ENCODE measurements around the gene SF3B6.

SF3B6 gene

GRCh38 chr2:24082787-24083566 is 6.9 kb upstream of the SF3B6 start:
- in situ Hi-C loops (cut with MboI; ENCODE audit: low pct_unique_long_range_greater_than_20kb, low sequenced_read_pairs, unreplicated experiment) = no loop called here
- TF ChIP-seq CTCF (IDR thresholded peaks at IDR 0.05; ENCODE audit: extremely low read depth, insufficient read depth, missing control alignments) = no peak
- no peak for DNase-seq (ENCODE audit: low spot score)

- no peak for DNase-seq (ENCODE audit: low spot score)
- in situ Hi-C loops (cut with MboI; ENCODE audit: low pct_unique_long_range_greater_than_20kb, low sequenced_read_pairs, unreplicated experiment) = no loop called here
- no peak for TF ChIP-seq CTCF (IDR thresholded peaks at IDR 0.05; ENCODE audit: extremely low read depth, insufficient read depth, missing control alignments)
These were observed 4.6 kb upstream of the SF3B6 start for GRCh38 chr2:24080701-24081100.

- TF ChIP-seq CTCF (IDR thresholded peaks at IDR 0.05; ENCODE audit: extremely low read depth, insufficient read depth, missing control alignments) = no peak
- DNase-seq (ENCODE audit: low spot score) = no peak
- in situ Hi-C loops (cut with MboI; ENCODE audit: low pct_unique_long_range_greater_than_20kb, low sequenced_read_pairs, unreplicated experiment) = loop anchor here (10.0 kb wide), 1 partner anchor 253 kb away; no protein-coding TSS in a partner anchor
These were observed 1.8 kb upstream of the SF3B6 start for GRCh38 chr2:24077879-24078278.

- no peak for DNase-seq (ENCODE audit: low spot score)
- in situ Hi-C loops (cut with MboI; ENCODE audit: low pct_unique_long_range_greater_than_20kb, low sequenced_read_pairs, unreplicated experiment) = loop anchor here (10.0 kb wide), 1 partner anchor 253 kb away; no protein-coding TSS in a partner anchor
- TF ChIP-seq CTCF (IDR thresholded peaks at IDR 0.05; ENCODE audit: extremely low read depth, insufficient read depth, missing control alignments) = no peak
These were observed 1.4 kb upstream of the SF3B6 start for GRCh38 chr2:24077535-24077877.

- TF ChIP-seq CTCF (IDR thresholded peaks at IDR 0.05; ENCODE audit: extremely low read depth, insufficient read depth, missing control alignments) = no peak
- in situ Hi-C loops (cut with MboI; ENCODE audit: low pct_unique_long_range_greater_than_20kb, low sequenced_read_pairs, unreplicated experiment) = loop anchor here (10.0 kb wide), 1 partner anchor 252 kb away; no protein-coding TSS in a partner anchor
- no peak for DNase-seq (ENCODE audit: low spot score)
These were observed 866 bp upstream of the SF3B6 start for GRCh38 chr2:24076849-24077534.

- no peak for TF ChIP-seq CTCF (IDR thresholded peaks at IDR 0.05; ENCODE audit: extremely low read depth, insufficient read depth, missing control alignments)
- no peak for DNase-seq (ENCODE audit: low spot score)
- in situ Hi-C loops (cut with MboI; ENCODE audit: low pct_unique_long_range_greater_than_20kb, low sequenced_read_pairs, unreplicated experiment) = loop anchor here (10.0 kb wide), 1 partner anchor 250 kb away; no protein-coding TSS in a partner anchor
These were observed 867 bp downstream of the SF3B6 start for GRCh38 chr2:24075259-24075658.
